GM15510 (cell line): ENCODE results near the gene ANAPC16.

Experiments
- POLR2A ChIP-seq: IDR thresholded peaks from 3 replicates; pipeline ENCODE4 v1.6.1; 2011; ENCODE audit warnings: borderline replicate concordance; ENCODE audit not compliant: insufficient read length; ENCODE audit errors: extremely low read depth

The ANAPC16 gene

DNA sequence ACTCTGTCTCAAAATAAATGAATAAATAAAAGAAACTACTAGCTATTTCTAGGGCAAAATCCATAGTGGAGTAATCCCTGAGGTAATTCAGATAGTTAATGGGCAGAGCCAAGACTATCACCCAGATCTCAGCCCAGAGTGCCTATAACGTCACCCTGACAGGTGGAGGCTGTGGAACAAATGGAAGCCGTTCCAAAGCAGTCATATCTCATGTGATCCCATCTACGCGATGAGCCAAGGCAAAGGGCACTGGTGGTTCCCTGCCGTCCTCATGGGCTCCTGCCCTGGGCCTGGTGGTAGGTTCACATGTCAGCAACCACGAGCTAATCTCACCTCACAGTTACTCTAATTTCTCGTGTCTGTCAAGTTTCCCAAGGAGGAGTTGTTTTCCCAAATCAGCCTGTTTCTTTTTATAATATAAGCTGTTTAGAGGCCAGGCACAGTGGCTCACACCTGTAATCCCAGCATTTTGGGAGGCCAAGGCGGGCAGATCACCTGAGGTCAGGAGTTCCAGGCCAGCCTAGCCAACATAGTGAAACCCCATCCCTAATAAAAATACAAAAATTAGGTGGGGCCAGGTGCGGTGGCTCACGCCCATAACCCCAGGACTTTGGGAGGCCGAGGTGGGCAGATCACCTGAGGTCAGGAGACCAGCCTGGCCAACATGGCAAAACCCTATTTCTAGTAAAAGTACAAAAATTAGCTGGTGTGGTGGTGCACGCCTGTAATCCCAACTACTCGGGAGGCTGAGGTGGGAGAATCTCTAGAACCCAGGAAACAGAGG is 22.8 kb downstream of the ANAPC16 start:
- no peak for TF ChIP-seq POLR2A

- TF ChIP-seq POLR2A = no peak
These were observed 23.6 kb downstream of the ANAPC16 start for GRCh38 chr10:72239409-72239808.

GRCh38 chr10:72240371-72240770 is 24.6 kb downstream of the ANAPC16 start:
- no peak for TF ChIP-seq POLR2A

DNA sequence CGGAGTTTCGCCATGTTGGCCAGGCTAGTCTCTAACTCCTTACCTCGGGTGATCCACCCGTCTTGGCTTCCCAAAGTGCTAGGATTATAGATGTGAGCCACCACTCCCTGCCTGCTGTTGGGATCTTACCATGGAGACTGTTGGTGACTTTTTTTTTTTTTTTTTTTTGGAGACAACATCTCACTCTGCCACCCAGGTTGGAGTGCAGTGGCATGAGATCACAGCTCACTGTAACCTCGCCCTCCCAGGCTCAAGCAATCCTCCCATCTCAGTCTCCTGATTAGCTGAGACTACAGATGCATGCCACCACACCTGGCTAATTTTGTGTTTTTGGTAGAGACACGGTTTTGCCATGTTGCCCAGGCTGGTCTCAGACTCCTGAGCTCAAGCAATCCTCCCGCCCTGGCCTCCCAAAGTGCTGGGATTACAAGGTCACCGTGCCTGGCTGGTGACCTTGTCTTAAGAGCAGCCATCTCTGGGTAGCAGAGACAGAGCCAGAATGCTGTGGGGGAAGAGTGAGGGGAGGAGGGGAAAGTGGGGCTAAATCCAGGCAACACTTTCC is 26.0 kb downstream of the ANAPC16 start:
- no peak for TF ChIP-seq POLR2A

DNA sequence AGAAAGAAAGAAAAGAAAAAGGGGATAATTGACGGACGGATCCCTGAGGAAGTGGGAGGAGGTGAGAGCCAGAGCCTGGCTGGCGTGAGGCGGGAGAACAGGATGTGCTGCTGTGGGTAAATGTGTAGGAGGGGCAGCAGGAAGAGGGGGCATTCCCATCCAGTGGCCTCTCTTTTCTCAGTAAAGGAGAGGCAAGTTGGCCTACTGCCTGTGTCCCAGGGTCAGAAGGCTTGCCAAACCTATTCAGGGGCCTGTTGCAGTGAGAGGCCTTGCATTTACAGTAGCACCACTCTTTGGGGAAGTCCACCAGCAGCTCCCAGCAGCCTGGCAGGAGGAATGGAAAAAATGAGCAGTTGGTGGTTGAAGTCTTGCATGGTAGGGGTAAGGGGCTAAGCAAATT is 26.9 kb downstream of the ANAPC16 start:
- TF ChIP-seq POLR2A = no peak

GRCh38 chr10:72243822-72244437 is 28.1 kb downstream of the ANAPC16 start:
- no peak for TF ChIP-seq POLR2A

- no peak for TF ChIP-seq POLR2A
These were observed 28.8 kb downstream of the ANAPC16 start for GRCh38 chr10:72244573-72245038.

GRCh38 chr10:72245949-72246525 is 30.2 kb downstream of the ANAPC16 start:
- TF ChIP-seq POLR2A = no peak

DNA sequence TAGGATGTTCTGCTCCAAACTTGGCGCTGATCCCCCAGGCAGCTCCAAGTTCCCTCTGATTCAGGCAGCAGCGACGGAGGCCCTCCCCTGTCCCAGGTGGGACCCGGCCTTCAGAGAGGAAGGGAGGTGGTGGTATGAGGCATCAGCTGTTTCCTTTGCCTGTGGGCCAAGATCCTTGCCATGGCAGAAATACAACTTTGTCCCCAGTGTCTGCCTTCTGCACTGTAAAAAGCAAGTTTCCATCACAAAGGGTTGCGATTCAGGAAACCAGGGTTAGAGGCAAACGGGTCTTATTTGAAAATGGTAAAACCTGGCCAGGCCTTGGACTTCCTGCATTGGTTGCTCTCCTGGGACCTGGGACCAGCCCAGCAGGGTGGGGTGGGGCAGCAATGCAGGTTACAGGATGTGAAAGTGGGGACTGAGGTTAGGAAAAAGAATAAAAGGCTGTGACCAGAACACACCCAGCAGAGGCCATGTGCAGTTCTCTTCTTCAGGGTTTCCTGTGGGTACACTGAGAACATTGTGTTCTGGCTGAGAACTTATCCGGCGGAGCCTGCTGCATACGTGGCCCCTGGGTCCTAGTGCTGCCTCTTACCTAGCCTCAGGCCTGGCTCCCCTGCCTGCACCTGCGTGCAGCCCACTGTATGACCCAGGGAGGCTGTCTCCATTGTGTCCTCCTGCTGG is 32.8 kb downstream of the ANAPC16 start:
- peak; percentile 72 for TF ChIP-seq POLR2A

- no peak for TF ChIP-seq POLR2A
These were observed 34.9 kb downstream of the ANAPC16 start for GRCh38 chr10:72250666-72251065.

- TF ChIP-seq POLR2A = no peak
These were observed 35.8 kb downstream of the ANAPC16 start for GRCh38 chr10:72251635-72252034.

DNA sequence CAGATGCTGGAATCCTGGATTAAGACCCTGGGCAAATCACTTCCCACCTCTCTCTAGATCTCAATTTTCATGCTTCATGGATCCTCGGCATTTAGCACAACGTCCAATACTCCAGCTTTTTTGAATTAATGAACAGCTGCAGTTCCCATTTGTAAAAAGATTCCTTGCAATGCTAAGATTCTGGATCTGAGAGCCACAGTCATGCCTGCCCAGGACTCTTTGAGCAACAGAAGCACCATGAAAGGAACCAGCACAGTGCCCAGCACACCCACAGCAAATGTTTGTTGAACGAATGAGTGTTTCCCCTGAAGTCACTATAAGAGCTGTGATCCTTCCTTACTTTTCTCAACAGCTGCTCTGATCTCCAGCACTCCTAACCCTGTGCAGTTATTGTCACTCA is 37.2 kb downstream of the ANAPC16 start:
- TF ChIP-seq POLR2A = no peak

DNA sequence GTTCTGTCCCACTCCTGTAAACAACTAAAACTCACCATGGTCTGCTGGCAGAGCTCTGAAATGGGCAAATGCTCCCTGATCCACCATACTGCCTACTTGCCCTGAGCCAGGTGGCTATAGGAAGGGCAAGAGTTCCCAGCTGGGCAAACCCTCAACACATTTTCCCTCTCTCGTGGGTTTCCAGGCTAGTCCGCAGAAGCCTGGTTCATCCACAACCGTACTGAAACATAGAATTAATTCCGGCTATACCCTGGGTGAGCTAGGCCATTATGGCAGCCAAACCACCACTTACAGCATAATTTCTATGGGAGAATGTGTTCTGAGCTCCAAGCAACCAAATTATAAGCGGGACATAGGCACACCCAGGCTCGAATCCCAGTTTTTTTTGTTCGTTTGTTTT is 37.8 kb downstream of the ANAPC16 start:
- no peak for TF ChIP-seq POLR2A

DNA sequence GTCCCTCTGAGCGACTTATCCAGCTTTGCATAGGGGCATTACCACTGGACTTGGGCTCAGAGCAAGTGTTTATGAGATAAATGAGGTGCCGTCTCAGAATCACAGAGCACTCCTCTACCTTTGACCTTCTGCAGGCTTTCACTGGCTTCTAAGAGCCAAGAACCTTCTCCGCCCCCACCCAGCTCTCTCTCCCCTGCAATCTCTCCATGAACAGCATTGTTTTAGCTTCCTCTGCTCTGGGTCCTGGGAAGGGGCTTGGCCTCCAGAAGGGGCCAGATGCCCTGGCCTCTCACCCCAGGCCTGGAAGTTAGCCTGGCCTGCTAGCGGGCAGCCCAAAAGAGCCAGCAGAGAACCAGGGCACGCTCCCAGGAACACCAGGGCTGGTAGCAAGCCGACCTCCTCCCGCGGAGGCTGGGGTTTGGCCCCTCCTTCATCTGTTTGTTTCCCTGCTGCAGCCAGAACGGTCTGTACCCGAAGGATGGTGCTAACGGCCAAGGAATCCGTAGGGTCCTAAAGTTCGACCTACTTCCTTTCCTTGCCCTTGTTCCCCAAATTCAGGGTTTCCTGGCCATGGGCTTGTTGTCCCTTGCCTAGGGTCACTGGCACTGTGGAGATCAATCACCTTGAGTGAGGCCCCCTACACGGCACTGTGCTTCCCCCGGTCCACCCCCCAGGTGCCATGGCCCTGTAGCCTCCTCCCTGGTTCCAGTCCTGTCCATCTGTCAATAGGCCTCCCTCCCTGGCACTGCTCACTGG is 39.2 kb downstream of the ANAPC16 start:
- TF ChIP-seq POLR2A = no peak
